Liver (tissue), 3 donors: ENCODE results near the gene UNC79.
A peak's percentile ranks its signal among the peaks of the same experiment; 100 is the strongest.

Experiments used
- CTCF ChIP-seq: fragments of 150-350 bp; IDR thresholded peaks from 2 replicates; pipeline ENCODE4 v1.5.1; 2017; ENCODE audit warnings: improper control_type of control experiment, low read depth, low read length; ENCODE audit not compliant: missing input control
- HNF4A ChIP-seq, 2 donors: conservative IDR thresholded peaks; 2 replicates each; pipeline ENCODE4 v1.6.1; 2016; ENCODE audit warnings: antibody characterized with exemption in 2 of 2, mild to moderate bottlenecking in 2 of 2
- MAX ChIP-seq: IDR thresholded peaks from 2 replicates; pipeline ENCODE4 v1.6.1; 2016; ENCODE audit warnings: antibody characterized with exemption
- RAD21 ChIP-seq, 2 donors: IDR thresholded peaks; 2 replicates each; pipeline ENCODE4 v1.6.1; 2016; ENCODE audit warnings: antibody characterized with exemption in 2 of 2, mild to moderate bottlenecking in 2 of 2
- SP1 ChIP-seq: IDR thresholded peaks from 2 replicates; pipeline ENCODE4 v1.6.1; 2018; ENCODE audit warnings: antibody characterized with exemption, mild to moderate bottlenecking
- TAF1 ChIP-seq: conservative IDR thresholded peaks from 2 replicates; pipeline ENCODE4 v1.6.1; 2016; ENCODE audit warnings: antibody characterized with exemption, mild to moderate bottlenecking
- YY1 ChIP-seq: IDR thresholded peaks from 2 replicates; pipeline ENCODE4 v1.6.1; 2016; ENCODE audit warnings: antibody characterized with exemption, mild to moderate bottlenecking
- ZBTB33 ChIP-seq: IDR thresholded peaks from 2 replicates; pipeline ENCODE4 v1.6.1; 2016; ENCODE audit warnings: antibody characterized with exemption
- TF ChIP-seq, protein P1 (sequence below): IDR thresholded peaks from 2 replicates; pipeline ENCODE4 v1.6.1; 2016; ENCODE audit warnings: antibody characterized with exemption, mild to moderate bottlenecking
- donor health status: healthy.
- donor health status: healthy.

- TF ChIP-seq SP1 (no peak), CTCF (peak; percentile 16), MAX (no peak), YY1 (no peak), HNF4A (conservative IDR thresholded peaks at IDR 0.05) (no peak), TAF1 (no peak), ZBTB33 (no peak), RAD21 (IDR thresholded peaks at IDR 0.05) (peak; percentile 33 to 56)
- TF ChIP-seq, protein P1, sequence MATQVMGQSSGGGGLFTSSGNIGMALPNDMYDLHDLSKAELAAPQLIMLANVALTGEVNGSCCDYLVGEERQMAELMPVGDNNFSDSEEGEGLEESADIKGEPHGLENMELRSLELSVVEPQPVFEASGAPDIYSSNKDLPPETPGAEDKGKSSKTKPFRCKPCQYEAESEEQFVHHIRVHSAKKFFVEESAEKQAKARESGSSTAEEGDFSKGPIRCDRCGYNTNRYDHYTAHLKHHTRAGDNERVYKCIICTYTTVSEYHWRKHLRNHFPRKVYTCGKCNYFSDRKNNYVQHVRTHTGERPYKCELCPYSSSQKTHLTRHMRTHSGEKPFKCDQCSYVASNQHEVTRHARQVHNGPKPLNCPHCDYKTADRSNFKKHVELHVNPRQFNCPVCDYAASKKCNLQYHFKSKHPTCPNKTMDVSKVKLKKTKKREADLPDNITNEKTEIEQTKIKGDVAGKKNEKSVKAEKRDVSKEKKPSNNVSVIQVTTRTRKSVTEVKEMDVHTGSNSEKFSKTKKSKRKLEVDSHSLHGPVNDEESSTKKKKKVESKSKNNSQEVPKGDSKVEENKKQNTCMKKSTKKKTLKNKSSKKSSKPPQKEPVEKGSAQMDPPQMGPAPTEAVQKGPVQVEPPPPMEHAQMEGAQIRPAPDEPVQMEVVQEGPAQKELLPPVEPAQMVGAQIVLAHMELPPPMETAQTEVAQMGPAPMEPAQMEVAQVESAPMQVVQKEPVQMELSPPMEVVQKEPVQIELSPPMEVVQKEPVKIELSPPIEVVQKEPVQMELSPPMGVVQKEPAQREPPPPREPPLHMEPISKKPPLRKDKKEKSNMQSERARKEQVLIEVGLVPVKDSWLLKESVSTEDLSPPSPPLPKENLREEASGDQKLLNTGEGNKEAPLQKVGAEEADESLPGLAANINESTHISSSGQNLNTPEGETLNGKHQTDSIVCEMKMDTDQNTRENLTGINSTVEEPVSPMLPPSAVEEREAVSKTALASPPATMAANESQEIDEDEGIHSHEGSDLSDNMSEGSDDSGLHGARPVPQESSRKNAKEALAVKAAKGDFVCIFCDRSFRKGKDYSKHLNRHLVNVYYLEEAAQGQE, result no peak
These were observed 217.9 kb downstream of the UNC79 start for GRCh38 chr14:93648440-93649168.
